ENCODE results near the gene DDR2.
"Not testable (repeated sequence)": the region's sequence is repeated elsewhere in the genome, so short reads cannot be mapped to it uniquely, and the experiment has no call there.

Gene DDR2

GRCh38 chr1:162721471-162721870 is 89.2 kb downstream of the DDR2 start:
- DNase-seq (ENCODE audit: low read depth, low spot score) = no peak

- no peak for DNase-seq (ENCODE audit: low read depth, low spot score)
Measured at GRCh38 chr1:162722036-162722435, 89.8 kb downstream of the DDR2 start.

- no peak for DNase-seq (ENCODE audit: low read depth, low spot score)
Measured at GRCh38 chr1:162724583-162725120, 92.4 kb downstream of the DDR2 start.

- no peak for DNase-seq (ENCODE audit: low read depth, low spot score)
Measured at GRCh38 chr1:162725301-162725837, 93.1 kb downstream of the DDR2 start.

- DNase-seq (ENCODE audit: low read depth, low spot score) = no peak
Measured at GRCh38 chr1:162726555-162726954, 94.3 kb downstream of the DDR2 start.

GRCh38 chr1:162727493-162727892 is 95.2 kb downstream of the DDR2 start:
- not testable (repeated sequence) for DNase-seq (ENCODE audit: low read depth, low spot score)

- no peak for DNase-seq (ENCODE audit: low read depth, low spot score)
Measured at GRCh38 chr1:162728573-162728972, 96.3 kb downstream of the DDR2 start.

GRCh38 chr1:162729195-162729774 is 97.0 kb downstream of the DDR2 start:
- DNase-seq (ENCODE audit: low read depth, low spot score) = not testable (repeated sequence)

- no peak for DNase-seq (ENCODE audit: low read depth, low spot score)
Measured at GRCh38 chr1:162732094-162732493, 99.8 kb downstream of the DDR2 start.

GRCh38 chr1:162732566-162733335 is 100.5 kb downstream of the DDR2 start:
- DNase-seq (ENCODE audit: low read depth, low spot score) = no peak

GRCh38 chr1:162733336-162733590 is 101.0 kb downstream of the DDR2 start:
- no peak for DNase-seq (ENCODE audit: low read depth, low spot score)

- no peak for DNase-seq (ENCODE audit: low read depth, low spot score)
Measured at GRCh38 chr1:162734047-162734446, 101.8 kb downstream of the DDR2 start.

GRCh38 chr1:162736184-162736583 is 103.9 kb downstream of the DDR2 start:
- no peak for DNase-seq (ENCODE audit: low read depth, low spot score)

GRCh38 chr1:162736633-162737067 is 104.4 kb downstream of the DDR2 start:
- no peak for DNase-seq (ENCODE audit: low read depth, low spot score)

GRCh38 chr1:162740755-162741154 is 108.5 kb downstream of the DDR2 start:
- DNase-seq (ENCODE audit: low read depth, low spot score) = no peak

GRCh38 chr1:162741574-162741973 is 109.3 kb downstream of the DDR2 start:
- no peak for DNase-seq (ENCODE audit: low read depth, low spot score)

- DNase-seq (ENCODE audit: low read depth, low spot score) = not testable (repeated sequence)
Measured at GRCh38 chr1:162746264-162746942, 114.1 kb downstream of the DDR2 start.

- no peak for DNase-seq (ENCODE audit: low read depth, low spot score)
Measured at GRCh38 chr1:162753001-162753658, 120.9 kb downstream of the DDR2 start.

- no peak for DNase-seq (ENCODE audit: low read depth, low spot score)
Measured at GRCh38 chr1:162753998-162754585, 121.8 kb downstream of the DDR2 start.

GRCh38 chr1:162755306-162755705 is 123.0 kb downstream of the DDR2 start:
- DNase-seq (ENCODE audit: low read depth, low spot score) = no peak

- DNase-seq (ENCODE audit: low read depth, low spot score) = no peak
Measured at GRCh38 chr1:162756523-162756922, 124.3 kb downstream of the DDR2 start.

- no peak for DNase-seq (ENCODE audit: low read depth, low spot score)
Measured at GRCh38 chr1:162757476-162757875, 125.2 kb downstream of the DDR2 start.
